Endothelial cell of umbilical vein (primary cell): ENCODE measurements around the gene EGFL7. TPM values are rescaled to one million over a fixed set of nuclear protein-coding genes. Genes with fewer than 3 reads are reported as not detected.

ENCODE experiments used
- BruUV-seq: library from RNA; stranded (reverse); fragments of 400-500 nt; replicated peaks from 2 replicates; lab custom pipeline; 2021; lab: Mats Ljungman, UMichigan
- CTCF ChIA-PET: fragments of 300-600, 350-600 bp; sonication (Branson Sonifier 250); formaldehyde crosslinking; loops from one replicate; lab custom pipeline; 2021; ENCODE audit warnings: antibody characterized with exemption, inconsistent platforms; lab: Charles Lee
- POLR2A ChIA-PET: fragments of 300-600, 350-600 bp; sonication (Branson Sonifier 250); formaldehyde crosslinking; loops from one replicate; lab custom pipeline; 2021; ENCODE audit warnings: antibody characterized with exemption, inconsistent platforms; lab: Charles Lee
- DNase-seq: peaks from one replicate; pipeline ENCODE4 v3.0.0-alpha.2; 2011; ENCODE audit warnings: low read depth, low spot score
- FAIRE-seq: peaks from 2 replicates; lab custom pipeline; 2011; peaks lifted over from hg19 to GRCh38; lab: Jason Lieb, UNC
- H2AFZ ChIP-seq: 2 replicates; pipeline ENCODE4 v1.6.0; 2012; ENCODE audit warnings: low read depth, low read length, control low read depth, inconsistent platforms
- H3K27ac ChIP-seq: 2 replicates; pipeline ENCODE4 v1.5.1; 2011; ENCODE audit warnings: low read depth, mild to moderate bottlenecking, control low read depth, low read length, moderate library complexity; ENCODE audit not compliant: insufficient read depth
- H3K27me3 ChIP-seq, 2 experiments: 2 replicates each; pipeline versions ENCODE4 v1.6.0 to v1.6.1; 2011; ENCODE audit warnings: low read length in 2 of 2, mixed read lengths in 1 of 2; ENCODE audit not compliant: control insufficient read depth in 2 of 2, insufficient read depth in 2 of 2
- H3K36me3 ChIP-seq, 2 experiments: 2 replicates in 1 of 2; 3 replicates in 1 of 2; pipeline ENCODE4 v1.5.1; 2011; ENCODE audit warnings: low read length in 2 of 2, mild to moderate bottlenecking in 1 of 2, moderate library complexity in 1 of 2; ENCODE audit not compliant: control insufficient read depth in 2 of 2, insufficient read depth in 2 of 2; ENCODE audit errors: extremely low read depth in 1 of 2
- H3K4me1 ChIP-seq: 3 replicates; pipeline ENCODE4 v1.5.1; 2011; ENCODE audit warnings: mild to moderate bottlenecking, low read length; ENCODE audit not compliant: control insufficient read depth, insufficient read depth; ENCODE audit errors: extremely low read depth
- H3K4me2 ChIP-seq: 2 replicates; pipeline ENCODE4 v1.6.1; 2011; ENCODE audit warnings: low read length, control low read depth, mixed read lengths; ENCODE audit not compliant: insufficient read depth
- H3K4me3 ChIP-seq, 3 experiments: fragments of 200-600 bp in 1 of 3; sonication (generic), shearing (Covaris generic) in 1 of 3; replicated peaks in 1 of 3; 2 replicates each; pipeline ENCODE4 v1.5.1; 2011 to 2016; ENCODE audit warnings: control low read depth in 3 of 3, low read length in 3 of 3, mild to moderate bottlenecking in 2 of 3, inconsistent platforms in 1 of 3, low read depth in 1 of 3, moderate library complexity in 1 of 3; ENCODE audit not compliant: insufficient read depth in 1 of 3
- H3K79me2 ChIP-seq: 2 replicates; pipeline ENCODE4 v1.6.0; 2012; ENCODE audit warnings: low read length, inconsistent platforms; ENCODE audit not compliant: control insufficient read depth, insufficient read depth
- H3K9ac ChIP-seq: replicated peaks from 2 replicates; pipeline ENCODE3; 2011; ENCODE audit warnings: low read length, control low read depth; ENCODE audit not compliant: insufficient read depth; ENCODE audit errors: extremely low read depth
- H3K9me1 ChIP-seq: replicated peaks from 3 replicates; pipeline ENCODE4 v1.6.0; 2011; ENCODE audit warnings: mild to moderate bottlenecking, low read length; ENCODE audit not compliant: control insufficient read depth, insufficient read depth; ENCODE audit errors: extremely low read depth
- H3K9me3 ChIP-seq: replicated peaks from 2 replicates; pipeline ENCODE4 v1.5.1; 2012; ENCODE audit warnings: low read length, inconsistent platforms; ENCODE audit not compliant: control insufficient read depth, insufficient read depth
- H4K20me1 ChIP-seq: replicated peaks from 2 replicates; pipeline ENCODE3; 2011; ENCODE audit warnings: mild to moderate bottlenecking, low read length; ENCODE audit not compliant: control insufficient read depth, insufficient read depth; ENCODE audit errors: extremely low read depth
- CTCF ChIP-seq, 2 donors: IDR thresholded peaks; 1 replicate in 1 of 2; 2 replicates in 1 of 2; pipeline ENCODE4 v1.5.1; 2011; ENCODE audit warnings: low read length in 2 of 2, mild to moderate bottlenecking in 2 of 2, moderate library complexity in 2 of 2, control low read depth in 1 of 2, inconsistent platforms in 1 of 2, low read depth in 1 of 2; ENCODE audit not compliant: insufficient read depth in 1 of 2; ENCODE audit errors: extremely low read depth in 1 of 2
- EZH2 ChIP-seq: IDR thresholded peaks from 2 replicates; pipeline ENCODE4 v1.6.1; 2012; ENCODE audit warnings: borderline replicate concordance, low read depth, mild to moderate bottlenecking, moderate library complexity, low read length, inconsistent platforms; ENCODE audit not compliant: severe bottlenecking
- FOS ChIP-seq: IDR thresholded peaks from 2 replicates; pipeline ENCODE4 v1.6.1; 2011; ENCODE audit warnings: mild to moderate bottlenecking, low read length, moderate library complexity, borderline replicate concordance; ENCODE audit not compliant: insufficient read depth
- GATA2 ChIP-seq: IDR thresholded peaks from 2 replicates; pipeline ENCODE4 v1.7.0; 2011; ENCODE audit warnings: low read depth, mild to moderate bottlenecking, moderate library complexity, mixed read lengths, low read length; ENCODE audit not compliant: insufficient read length, insufficient read depth
- JUN ChIP-seq: IDR thresholded peaks from 2 replicates; pipeline ENCODE4 v1.6.1; 2011; ENCODE audit warnings: borderline replicate concordance, low read depth; ENCODE audit not compliant: insufficient read length, insufficient read depth
- MAX ChIP-seq: IDR thresholded peaks from 2 replicates; pipeline ENCODE4 v1.6.1; 2011; ENCODE audit not compliant: insufficient read depth, insufficient read length
- POLR2A ChIP-seq: IDR thresholded peaks from 2 replicates; pipeline ENCODE4 v1.6.1; 2012; ENCODE audit warnings: low read depth, mild to moderate bottlenecking, control low read depth, low read length
- POLR2AphosphoS5 ChIP-seq: IDR thresholded peaks from 2 replicates; pipeline ENCODE4 v1.6.1; 2012; ENCODE audit warnings: low read depth, mild to moderate bottlenecking, control low read depth, low read length, moderate library complexity; ENCODE audit not compliant: insufficient read depth
- dilution Hi-C: fragments of 300-500 bp; cut with MboI; formaldehyde crosslinking; loops from one replicate; pipeline ENCODE4 v1.15.0; 2019; ENCODE audit warnings: low sequenced_read_pairs; ENCODE audit not compliant: extremely low pct_ligation_motif_present
- intact Hi-C: fragments of 100-400 bp; cut with micrococcal nuclease; formaldehyde crosslinking; loops from one replicate; pipeline ENCODE4 v1.10.0; 2022
- polyA plus RNA-seq, 4 experiments: library from polyadenylated mRNA; depleted of rRNA in 3 of 4; stranded (reverse) in 3 of 4; unstranded in 1 of 4; fragments of >200 nt; gene quantifications; 2 replicates each; pipeline versions ENCODE4 v1.2.1 to v1.2.3, GENCODE V29; 2011 to 2012; ENCODE audit warnings: missing spikeins in 1 of 4
- total RNA-seq: library from RNA; stranded (reverse); gene quantifications from 2 replicates; pipeline ENCODE4 v1.2.3, GENCODE V29; 2021

The EGFL7 gene
- total and polyA plus RNA-seq, 2 donors (not counting 3 experiments of a cell fraction or from before 2014, with no cell fraction given) = 1,043 to 1,377 TPM

GRCh38 chr9:136683755-136684154 lies 21.0 kb downstream of the EGFL7 start:
- no peak for FAIRE-seq
- no peak overlapping the region for H3K9ac ChIP-seq
- H3K79me2 ChIP-seq = peaks cover 55% of the 10 kb centered on the region
- H3K36me3 ChIP-seq = peaks cover 0 to 6% of the 10 kb centered on the region in 2 experiments
- no peak for DNase-seq
- peaks cover 13% of the 10 kb centered on the region for H3K4me1 ChIP-seq
- BruUV-seq = no TSS peak
- no peak overlapping the region for H3K27ac ChIP-seq
- H2AFZ ChIP-seq = no peak overlapping the region
- dilution Hi-C loops (no loop called here), intact Hi-C loops (no loop called here)
- no peaks in the 10 kb centered on the region for H3K9me3 ChIP-seq
- H3K27me3 ChIP-seq = no peaks in the 10 kb centered on the region
- POLR2A ChIA-PET = no interaction called here
- H3K9me1 ChIP-seq = no peaks in the 10 kb centered on the region
- H3K4me3 ChIP-seq = no peak overlapping the region
- CTCF ChIA-PET = no interaction called here
- TF ChIP-seq EZH2 (no peak), POLR2A (no peak), CTCF (IDR thresholded peaks at IDR 0.05; ENCODE audit: extremely low read depth in 1 of 2, insufficient read depth in 1 of 2, low read depth in 1 of 2, low read length in 2 of 2) (no peak), GATA2 (no peak), POLR2AphosphoS5 (no peak), JUN (no peak), MAX (no peak), FOS (no peak)
- no peaks in the 10 kb centered on the region for H4K20me1 ChIP-seq
- no peak overlapping the region for H3K4me2 ChIP-seq
